Glomerular endothelial cell (primary cell): ENCODE results near the gene PRMT7. TPM values are rescaled to one million over a fixed set of nuclear protein-coding genes. Genes with fewer than 3 reads are reported as not detected.

ENCODE experiments used
- DNase-seq: peaks from one replicate; pipeline ENCODE4 v3.0.0-alpha.2; 2011; ENCODE audit warnings: low read depth, low spot score; ENCODE audit errors: extremely low read depth
- total RNA-seq: library from RNA; depleted of rRNA; stranded (reverse); fragments of >200 nt; gene quantifications from 2 replicates; pipeline ENCODE4 v1.2.3, GENCODE V29; 2015

PRMT7 gene, protein sequence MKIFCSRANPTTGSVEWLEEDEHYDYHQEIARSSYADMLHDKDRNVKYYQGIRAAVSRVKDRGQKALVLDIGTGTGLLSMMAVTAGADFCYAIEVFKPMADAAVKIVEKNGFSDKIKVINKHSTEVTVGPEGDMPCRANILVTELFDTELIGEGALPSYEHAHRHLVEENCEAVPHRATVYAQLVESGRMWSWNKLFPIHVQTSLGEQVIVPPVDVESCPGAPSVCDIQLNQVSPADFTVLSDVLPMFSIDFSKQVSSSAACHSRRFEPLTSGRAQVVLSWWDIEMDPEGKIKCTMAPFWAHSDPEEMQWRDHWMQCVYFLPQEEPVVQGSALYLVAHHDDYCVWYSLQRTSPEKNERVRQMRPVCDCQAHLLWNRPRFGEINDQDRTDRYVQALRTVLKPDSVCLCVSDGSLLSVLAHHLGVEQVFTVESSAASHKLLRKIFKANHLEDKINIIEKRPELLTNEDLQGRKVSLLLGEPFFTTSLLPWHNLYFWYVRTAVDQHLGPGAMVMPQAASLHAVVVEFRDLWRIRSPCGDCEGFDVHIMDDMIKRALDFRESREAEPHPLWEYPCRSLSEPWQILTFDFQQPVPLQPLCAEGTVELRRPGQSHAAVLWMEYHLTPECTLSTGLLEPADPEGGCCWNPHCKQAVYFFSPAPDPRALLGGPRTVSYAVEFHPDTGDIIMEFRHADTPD
- 28.5 and 43.3 TPM in 2 replicates for total RNA-seq

DNA sequence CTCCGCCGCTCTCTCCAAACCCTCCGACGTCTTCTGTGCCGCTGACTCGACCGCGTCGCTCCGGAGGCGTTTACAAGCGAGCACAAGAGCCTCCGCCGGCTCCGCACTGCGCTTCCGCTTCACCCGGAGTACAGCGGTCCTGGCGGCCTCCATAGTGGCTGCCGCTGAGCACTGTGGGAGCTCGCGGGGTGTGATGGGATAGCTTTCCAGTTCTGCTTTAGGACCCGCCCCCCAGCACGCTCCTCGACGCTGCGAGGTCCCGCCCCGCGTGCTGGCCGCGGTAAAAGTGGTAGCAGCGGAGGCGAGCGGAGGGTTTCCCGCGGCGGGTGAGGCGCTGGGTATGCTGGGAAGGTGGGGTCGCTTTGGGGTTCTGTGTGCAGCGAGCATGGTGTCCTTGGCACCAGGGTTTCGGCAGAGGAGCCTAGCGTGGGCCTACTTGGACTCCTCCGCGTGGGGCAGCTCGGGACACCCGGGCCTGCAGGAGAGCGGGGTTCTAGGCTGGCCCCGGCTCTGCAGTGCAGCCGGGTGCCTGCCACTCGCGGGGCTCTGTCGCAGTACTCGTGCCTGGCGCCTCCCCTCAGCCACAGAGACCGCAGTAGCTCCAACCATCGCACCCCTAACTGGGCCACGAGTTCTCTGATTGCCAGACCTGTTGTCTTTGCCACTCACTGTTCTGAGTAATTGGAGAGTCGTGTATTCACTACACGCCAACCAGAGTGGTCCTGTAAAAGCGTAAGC, at the start of gene PRMT7, which contains the start of gene SLC7A6OS:
TSS of gene PRMT7 (plus strand) at position 246 of the 738 bp plus-strand sequence. CDS start 4,961 bp downstream, outside the sequence.
TSS of gene SLC7A6OS (minus strand) at position 173 of the 738 bp plus-strand sequence. CDS start at position 153, 20 bp downstream.
- DNase-seq, result no peak

DNA sequence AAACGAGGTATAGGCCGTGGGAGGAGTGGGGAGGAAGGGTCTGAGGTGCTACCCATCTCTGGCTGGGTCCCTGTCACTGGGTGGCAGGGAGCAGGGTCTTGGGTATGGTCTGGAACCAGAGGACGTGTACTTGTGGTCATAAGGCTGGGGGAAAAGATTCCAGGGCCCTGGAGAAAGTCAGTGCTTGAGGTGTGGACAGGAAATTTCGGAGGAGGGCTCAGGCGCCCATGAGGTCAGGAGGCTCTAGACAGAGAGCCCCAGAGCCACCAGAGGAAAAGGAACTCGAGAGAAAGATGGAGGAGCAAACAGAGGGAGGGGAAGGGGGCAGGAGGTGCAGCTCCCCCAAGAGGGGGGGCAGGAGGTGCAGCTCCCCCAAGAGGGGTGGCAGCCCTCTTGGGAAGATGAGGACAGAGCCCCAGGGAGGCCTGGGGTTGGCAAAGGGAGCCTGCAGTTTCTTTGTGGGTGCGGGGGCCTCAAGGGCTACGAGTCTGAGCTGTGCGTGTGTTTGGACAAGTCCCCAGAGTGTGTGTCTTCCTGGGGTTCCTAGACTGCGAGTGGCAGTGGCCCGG, 47.2 kb upstream of the PRMT7 start:
- DNase-seq, result no peak

DNA sequence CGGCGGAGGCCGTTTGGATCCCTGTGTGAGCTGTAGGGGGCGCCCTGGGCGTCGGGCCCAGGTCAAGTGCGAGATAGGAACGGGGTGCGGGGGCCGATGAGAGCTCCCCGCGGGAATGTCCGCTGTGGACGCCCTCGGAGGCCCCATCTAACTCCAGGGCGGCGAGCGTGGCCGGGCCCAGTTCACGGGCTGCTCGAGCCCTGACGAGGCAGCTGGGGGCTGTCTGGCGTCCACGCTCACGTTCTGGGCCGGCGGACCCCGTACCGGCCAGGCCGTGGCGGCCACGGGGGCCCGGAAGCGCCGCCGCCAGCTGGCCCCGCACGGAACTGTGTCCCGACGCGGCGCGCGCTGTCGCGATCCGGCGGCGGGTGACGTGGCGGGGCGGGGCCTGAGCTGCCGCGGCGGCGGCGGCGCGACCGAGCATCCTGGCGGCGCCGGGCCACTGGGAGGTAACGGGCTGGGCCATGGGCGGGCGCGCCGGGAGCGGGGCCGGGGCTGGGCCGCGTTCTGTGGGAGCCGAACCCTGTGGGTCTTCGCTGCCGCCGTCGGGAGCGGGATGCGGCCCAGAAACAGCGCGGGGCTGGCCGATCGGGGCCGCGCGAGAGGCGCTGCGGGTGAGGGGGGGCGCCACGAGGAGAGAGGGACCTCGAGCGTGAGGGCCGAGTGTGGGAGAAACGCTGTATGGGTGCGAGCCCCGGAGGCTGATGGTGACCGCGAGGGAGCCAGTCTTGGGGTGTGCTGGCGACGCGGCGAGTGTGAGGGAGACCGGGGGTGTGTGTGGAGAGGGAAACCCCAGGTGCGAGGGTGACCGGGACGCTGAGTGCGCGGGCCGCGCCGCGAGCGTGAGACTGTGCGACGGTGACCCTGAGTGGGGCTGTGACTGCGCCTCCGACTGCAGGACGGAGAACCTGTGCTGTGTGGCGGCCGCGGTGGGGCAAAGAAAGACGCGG, 46.4 kb upstream of the PRMT7 start, which contains the start of gene SLC7A6:
TSS of gene SLC7A6 (plus strand) at position 399 of the 950 bp plus-strand sequence. CDS start 10,201 bp downstream, outside the sequence.
- no peak for DNase-seq

DNA sequence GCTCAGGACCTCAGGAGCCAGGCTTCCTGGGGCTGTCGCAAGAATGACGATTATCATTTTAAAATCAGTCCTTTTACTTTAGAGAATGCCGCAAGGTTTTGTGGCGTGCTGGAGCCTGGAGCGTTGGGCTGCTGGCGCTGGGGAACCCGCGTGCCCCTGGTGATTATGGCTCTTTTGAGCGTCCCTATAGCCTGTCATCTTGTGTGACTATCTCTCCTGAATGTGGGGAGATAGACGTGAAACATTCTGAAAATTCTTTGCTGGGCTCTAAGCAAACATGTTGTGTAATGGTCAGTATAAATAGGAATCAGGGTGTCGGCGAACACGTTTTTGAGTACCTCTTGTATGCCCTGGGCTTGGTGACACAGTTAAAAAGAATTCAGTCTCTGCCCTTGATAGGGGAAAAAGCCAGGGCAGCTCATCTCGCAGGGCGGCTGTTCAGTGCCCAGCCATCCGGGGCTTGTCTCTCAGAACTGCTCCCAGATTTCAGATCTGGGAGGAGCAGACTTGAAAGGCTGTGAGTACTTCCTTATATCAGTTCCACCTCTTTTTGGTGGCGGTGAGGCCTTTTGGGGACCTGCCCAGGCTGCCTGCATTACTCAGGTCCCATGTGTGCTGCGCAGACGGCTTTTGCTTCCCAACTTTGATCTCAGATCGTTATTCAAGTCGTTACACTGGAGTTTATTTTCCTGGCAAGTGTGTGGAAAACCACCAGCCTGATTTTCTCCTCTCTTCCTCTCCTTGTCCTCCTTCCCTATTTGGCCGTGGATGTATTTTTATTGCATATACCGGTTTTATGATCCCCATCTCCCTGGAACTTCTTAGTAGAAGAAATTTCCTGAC, 45.5 kb upstream of the PRMT7 start:
- DNase-seq, result no peak

DNA sequence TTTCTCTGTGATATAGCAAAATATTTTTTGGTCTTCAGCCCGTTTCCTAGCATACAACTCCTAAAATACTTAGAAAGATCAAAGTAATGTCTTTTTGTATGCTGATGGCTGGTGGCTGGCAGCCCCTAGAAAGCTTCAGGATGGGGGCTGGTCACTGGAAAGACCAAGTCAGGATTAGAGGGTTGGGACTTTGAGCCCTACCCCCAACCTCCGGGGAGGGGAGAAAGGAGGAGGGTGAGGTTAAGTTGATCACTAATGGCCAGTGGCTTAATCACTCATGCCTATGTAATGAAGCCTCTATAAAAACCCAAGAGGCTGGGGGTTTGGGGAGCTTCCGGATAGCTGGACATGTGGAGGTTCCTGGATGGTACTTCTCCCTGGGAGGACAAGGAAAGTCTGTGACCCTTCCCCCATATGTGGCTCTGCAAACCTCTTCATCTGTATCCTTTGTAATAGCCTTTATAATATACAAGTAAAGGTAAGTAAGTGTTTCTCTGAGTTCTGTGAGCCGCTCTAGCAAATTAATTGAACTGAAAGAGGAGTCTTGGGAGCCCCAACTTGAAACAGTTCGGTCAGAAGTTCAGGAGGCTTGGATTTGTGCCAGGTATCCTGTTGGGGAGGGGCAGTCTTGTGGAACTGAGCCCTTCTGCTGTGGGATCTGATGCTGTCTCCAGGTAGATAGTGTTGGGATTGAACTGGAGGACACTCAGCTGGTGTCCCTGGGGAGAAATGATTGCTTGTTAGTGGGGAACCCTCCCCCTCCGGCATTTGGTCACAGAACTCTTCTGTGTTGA, 43.0 kb upstream of the PRMT7 start:
- no peak for DNase-seq

DNA sequence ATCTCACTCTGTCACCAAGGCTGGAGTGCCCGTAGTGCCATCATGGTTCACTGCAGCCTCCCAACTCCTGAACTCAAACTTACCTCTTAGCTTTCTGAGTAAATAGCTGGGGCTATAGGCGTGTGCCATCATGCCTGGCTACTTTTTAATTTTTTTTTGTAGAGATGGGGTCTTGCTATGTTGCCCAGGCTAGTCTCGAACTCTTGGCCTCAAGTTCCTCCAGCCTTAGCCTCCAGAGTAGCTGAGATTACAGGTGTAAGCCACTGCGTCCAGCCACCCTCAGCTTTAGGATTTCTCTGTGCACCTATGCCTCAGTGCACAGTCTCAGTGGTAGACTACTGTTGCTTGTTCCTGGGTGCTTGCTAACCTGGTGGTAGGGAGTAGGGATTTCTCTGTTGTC, 41.0 kb upstream of the PRMT7 start:
- DNase-seq, result no peak

DNA sequence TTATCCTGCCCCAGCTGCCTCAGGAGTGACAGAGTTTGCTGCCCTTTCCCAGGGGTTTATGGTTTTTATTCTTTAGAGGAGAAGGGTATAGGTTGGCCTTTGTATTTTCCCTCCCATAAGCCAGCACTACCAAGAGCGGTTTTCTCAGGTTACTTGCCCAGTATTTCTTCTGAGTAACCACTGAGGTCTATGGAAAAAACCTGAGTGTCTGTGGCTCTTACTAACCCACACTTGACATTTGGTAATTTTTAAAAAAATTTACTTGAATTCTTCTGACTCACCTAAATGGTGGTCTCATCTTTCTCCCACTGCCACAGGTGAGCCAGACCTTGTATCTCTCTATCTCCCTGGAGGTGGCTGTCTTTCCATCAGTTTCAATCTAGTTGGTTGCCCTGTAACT, 40.5 kb upstream of the PRMT7 start:
- no peak for DNase-seq

DNA sequence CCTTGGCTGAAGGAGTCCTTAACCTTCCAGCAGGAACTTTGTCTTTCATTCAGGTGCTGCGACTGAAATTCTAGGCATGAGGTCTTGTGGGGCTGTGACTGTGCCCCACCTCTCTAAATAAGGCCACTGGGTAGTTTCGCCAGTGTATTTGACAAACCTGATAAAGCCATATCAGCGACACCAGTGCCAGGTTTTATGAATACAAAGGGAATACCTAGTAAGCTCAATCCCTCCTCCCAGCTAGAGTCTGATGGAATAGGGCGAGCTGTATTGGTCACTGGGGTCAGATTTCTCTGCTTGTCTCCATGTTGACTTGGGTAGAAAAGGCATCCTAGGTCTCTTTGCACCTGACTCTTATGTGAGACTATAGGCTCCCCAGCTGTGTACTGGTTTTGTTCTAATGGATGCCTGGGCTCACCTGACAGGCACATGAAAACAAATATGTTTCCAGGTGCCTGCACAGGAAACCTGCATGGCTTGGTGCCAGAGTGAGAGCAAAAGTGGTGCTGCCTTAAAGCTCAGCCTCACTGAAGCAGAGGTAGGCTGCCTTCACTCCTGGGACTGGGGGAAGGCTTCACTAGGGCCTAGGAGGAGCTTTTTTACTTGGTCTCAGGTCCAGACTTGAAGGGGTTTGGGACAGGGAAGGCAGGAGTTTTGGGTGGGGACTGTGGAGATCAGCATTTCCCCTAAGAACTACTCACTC, 38.2 kb upstream of the PRMT7 start:
- no peak for DNase-seq

DNA sequence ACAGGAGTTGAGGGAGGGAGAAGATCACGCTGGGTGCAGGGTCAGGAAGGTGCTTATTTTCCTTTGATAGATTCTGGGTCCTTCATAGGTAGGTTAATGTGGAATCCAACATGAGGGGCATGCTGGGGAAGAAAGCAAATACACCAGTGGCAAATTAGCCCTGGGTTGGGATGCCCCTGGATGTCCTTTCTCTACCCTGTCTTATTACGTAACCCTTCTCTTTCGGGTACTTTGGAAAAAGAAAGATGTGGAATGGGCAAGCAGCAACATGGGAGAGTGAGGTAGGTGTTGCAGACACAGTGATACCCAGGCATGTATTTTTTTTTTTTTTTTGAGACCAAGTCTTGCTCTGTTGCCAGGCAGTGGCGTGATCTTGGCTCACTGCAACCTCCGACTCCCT, 37.4 kb upstream of the PRMT7 start:
- no peak for DNase-seq

DNA sequence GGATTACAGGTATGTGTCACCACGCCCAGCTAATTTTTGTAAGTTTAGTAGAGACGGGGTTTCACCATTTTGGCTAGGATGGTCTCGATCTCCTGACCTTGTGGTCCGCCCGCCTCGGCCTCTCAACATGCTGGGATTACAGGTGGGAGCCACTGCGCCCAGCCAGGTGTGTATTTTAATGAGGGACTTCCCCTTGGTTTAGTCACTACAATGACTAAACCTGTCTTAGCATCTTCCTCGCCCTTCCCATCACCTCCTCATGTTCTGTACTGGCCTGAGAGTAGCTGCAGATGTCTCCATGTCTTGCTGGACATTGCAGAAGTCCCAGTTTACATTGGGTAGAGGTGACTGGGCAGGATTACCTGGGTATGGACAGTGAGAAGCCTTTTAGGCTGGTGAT, 36.9 kb upstream of the PRMT7 start:
- no peak for DNase-seq

DNA sequence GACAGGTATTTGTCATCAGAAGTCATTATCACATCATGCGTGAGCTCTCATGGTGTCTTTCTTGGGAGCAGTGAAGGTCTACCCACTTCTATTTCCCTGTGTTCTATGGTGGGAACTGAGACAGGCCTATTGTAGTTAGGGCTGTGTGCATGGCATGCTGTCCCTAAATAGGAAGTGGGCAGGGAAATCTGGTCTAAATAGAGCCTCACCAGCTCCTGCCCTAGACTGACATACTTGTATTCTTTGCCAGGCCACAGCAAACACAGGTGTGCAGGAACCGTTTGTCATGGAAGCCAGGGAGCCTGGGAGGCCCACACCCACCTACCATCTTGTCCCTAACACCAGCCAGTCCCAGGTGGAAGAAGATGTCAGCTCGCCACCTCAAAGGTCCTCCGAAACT, 36.4 kb upstream of the PRMT7 start:
- no peak for DNase-seq

DNA sequence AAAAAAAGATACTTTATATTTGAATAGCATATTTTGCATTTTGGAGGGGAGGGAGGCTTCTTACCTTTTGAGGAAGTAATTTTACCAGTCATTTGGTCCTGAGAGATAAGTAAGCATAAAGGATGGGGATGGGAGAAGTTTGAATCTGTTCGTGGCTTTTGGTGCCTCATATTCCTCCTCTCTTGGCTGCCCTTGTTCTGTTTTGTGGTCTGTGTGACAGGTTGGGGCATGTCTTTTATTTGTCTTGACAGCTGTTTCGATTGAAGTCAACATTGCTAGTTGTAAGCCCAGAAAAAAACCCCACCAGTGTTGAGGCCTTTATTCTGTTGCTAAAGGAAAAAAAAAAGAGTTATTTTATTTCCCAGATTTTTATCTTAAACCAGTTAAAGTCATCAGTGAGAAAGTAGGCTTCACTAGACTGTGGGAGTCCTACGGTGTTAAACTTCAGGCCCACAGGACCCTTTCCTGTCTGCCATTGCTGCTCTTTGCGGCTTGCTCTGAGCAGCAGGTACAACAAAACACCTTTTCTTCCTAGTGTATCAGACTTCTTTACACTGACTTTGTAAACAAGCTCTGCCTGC, 35.1 kb upstream of the PRMT7 start:
- DNase-seq, result no peak

DNA sequence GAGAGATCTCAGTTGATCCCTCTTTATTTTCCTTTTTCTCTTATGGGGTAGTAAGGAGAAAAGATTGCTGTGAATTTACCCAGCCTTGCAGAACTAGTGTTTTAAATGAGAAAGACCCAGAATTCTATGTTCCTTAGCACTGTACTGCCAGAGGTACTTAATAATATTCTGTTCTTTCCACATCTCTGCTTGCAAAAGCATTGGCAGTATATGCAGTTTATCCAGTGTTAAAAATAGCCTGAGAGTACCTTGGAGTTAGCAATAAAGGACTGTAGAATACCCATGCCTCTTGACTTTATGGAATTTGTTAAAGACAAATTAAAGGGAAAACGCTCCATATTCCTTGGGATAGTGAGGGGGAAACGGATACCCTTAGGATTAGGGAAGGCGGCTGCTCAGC, 34.6 kb upstream of the PRMT7 start:
- no peak for DNase-seq

DNA sequence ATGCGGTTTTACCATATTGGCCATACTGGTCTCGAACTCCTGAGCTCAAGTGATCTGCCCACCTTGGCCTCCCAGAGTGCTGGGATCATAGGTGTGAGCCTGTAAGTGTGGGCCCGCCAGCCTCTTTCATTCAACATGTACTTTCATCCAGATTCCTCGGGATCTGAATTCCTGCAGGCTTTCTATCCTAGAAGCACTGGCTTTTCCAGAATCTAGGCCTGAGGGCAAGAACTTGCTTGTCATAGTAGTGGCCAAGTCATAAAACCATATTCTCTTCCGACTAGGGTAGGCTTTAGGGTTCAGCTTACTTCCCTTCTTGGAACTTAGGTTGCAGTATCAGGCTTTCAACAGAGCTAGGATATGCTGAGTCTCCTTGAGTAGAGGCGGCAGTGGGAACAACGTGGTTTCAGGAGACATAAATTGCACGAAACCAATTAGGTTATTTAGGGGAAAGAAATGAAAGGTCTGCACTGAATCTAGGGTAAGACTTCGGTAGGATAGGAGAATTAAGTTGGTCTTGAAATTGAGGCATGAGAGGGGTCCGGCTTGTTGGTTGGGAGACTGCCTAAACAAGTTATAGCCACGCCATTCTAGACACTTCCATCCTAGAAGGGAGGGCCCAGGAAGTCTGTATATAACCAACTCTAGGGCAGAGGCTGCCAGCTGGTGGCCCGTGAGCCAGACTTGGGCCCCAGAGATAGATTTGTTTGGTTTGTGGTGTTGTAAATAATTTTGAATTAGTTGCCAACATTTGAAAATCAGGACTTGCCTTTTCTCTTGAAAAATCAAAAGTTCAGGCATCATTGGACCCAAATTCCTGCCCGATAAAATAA, 30.9 kb upstream of the PRMT7 start:
- no peak for DNase-seq

DNA sequence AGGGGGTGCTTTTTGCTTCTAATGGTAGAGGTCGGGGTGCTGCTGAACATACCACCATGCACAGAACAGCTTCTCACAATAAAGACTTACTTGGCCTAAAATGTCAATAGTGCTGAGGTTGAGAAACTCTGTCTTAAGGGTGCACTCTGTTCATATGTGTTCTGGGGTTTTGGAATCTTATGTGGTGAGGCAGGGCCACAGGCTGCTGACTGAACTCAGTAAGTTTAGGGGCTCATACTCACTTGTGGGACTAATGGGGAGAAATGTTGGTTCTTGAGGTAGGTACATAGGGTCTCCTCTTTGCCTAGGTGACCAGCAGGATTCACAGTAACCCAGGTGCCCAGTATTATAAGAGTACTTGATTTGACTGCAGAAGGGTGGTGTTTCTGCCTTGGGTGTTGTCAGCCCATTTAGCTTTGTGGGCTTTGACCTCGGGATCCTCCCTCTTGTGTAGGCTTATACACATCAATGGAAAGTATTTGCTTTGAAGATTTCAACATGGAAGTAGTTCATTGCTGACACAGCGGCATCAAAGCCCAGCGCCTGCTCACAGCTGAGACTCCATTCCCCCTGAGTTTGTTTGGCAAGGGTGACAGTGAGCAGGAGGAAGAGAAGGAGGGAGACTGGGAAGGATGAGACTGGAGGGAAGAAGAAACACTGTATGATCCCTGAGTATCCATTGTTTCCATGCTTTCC, 29.3 kb upstream of the PRMT7 start:
- no peak for DNase-seq

DNA sequence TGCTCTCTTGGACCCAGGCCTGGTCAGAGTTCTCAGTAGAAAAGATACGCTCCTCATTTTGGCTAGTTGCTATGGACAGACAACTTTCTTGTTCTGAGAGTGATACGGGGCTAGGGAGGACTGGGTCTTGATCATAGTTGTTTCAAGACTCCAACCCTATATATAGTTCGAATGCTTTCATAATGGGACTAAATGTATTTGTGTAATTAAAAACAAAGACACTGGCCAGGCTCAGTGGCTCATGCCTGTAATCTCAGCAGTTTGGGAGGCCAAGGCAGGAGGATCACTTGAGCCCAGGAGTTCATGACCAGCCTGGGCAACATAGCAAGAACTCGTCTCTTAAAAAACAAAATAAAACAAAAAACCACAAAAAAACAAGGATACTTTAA, 28.8 kb upstream of the PRMT7 start:
- no peak for DNase-seq
